Measurements from ENCODE around the gene LRP11. TPM values are rescaled to one million over a fixed set of nuclear protein-coding genes. Genes with fewer than 3 reads are reported as not detected.
A peak's percentile ranks its signal among the peaks of the same experiment; 100 is the strongest.

The LRP11 gene
- polyA plus RNA-seq, 4 donors: 2.2 to 32.1 (median 19.7) TPM; not detected in 1

DNA sequence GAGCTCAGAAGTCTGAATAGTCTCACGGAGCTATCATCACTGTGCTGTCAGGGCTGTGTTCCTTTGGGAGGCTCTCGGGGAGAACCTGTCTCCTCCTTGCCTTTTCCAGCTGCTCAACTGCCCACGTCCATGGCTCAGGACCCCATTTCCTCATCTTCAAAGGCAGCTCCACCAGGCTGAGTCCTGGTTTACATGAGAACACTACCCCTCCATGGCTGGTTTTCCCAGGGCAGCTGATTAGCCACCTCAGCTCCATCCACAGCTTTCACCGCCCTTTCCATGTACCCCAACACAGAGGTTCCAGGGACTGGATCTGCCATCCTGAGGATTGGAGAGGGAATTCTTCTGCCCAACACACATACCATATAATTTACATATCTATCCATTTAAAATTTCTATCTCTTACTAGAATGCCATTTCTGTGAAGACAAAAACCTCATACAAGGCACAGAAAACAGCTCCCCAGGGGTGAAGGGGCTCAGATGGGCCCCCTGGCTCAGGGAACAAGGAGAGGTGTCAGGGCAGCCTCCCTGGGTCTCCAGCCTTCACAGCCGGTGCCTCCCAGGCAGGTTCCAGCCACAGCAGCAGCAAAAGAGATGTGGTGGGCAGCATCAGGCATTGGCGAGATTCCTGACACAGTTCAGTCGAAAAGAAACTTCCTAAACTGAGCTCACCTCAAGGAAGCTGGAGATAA lies 35.9 kb upstream of the LRP11 start:
- H3K4me1 ChIP-seq (ENCODE audit: control insufficient read depth in 3 of 3, insufficient read depth in 2 of 3, low read depth in 1 of 3, low read length in 2 of 3): peaks cover 3 to 7% (median 6%) of the 10 kb centered on the region in 3 donors
- FAIRE-seq (no peak), DNase-seq (no peak)
- no peaks in the 10 kb centered on the region for H3K9me3 ChIP-seq (ENCODE audit: control insufficient read depth in 2 of 2, insufficient read depth in 1 of 2, low read depth in 1 of 2, low read length in 1 of 2)
- no peak overlapping the region for H3K4me3 ChIP-seq (ENCODE audit: low read depth in 1 of 3, low read length in 3 of 3)
- H3K36me3 ChIP-seq (ENCODE audit: control insufficient read depth in 3 of 3, insufficient read depth in 2 of 3, low read depth in 1 of 3, low read length in 3 of 3): no peaks in the 10 kb centered on the region
- 86 to 91% (median 87%) methylated on average over 7 of the region's 7 CpGs for WGBS, 3 donors
- H3K27me3 ChIP-seq (ENCODE audit: control insufficient read depth in 3 of 3, insufficient read depth in 3 of 3, low read length in 3 of 3): no peaks in the 10 kb centered on the region
- H3K27ac ChIP-seq (ENCODE audit: low read depth in 1 of 3, low read length in 2 of 3): no peak overlapping the region

DNA sequence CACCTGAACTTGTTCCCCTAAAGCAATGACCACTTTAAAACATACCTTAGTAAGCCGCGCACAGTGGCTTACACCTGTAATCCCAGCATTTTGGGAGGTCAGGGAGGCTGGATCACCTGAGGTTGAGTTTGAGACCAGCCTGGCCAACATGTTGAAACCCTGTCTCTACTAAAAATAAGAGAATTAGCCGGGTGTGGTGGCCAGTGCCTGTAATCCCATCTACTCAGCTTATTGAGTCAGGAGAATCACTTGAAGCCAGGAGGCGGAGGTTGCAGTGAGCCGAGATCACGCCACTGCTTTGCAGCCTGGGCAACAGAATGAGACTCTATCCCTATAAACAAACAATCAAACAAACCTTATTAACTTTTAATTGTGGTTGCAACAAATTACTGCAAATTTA lies 35.3 kb upstream of the LRP11 start:
- FAIRE-seq (no peak), DNase-seq (no peak)
- Histone ChIP-seq H3K9me3 (ENCODE audit: control insufficient read depth in 2 of 2, insufficient read depth in 1 of 2, low read depth in 1 of 2, low read length in 1 of 2) (no peaks in the 10 kb centered on the region), H3K27me3 (ENCODE audit: control insufficient read depth in 3 of 3, insufficient read depth in 3 of 3, low read length in 3 of 3) (no peaks in the 10 kb centered on the region), H3K4me3 (ENCODE audit: low read depth in 1 of 3, low read length in 3 of 3) (no peak overlapping the region), H3K27ac (ENCODE audit: low read depth in 1 of 3, low read length in 2 of 3) (no peak overlapping the region), H3K36me3 (ENCODE audit: control insufficient read depth in 3 of 3, insufficient read depth in 2 of 3, low read depth in 1 of 3, low read length in 3 of 3) (no peaks in the 10 kb centered on the region), H3K4me1 (ENCODE audit: control insufficient read depth in 3 of 3, insufficient read depth in 2 of 3, low read depth in 1 of 3, low read length in 2 of 3) (peaks cover 3 to 9% (median 6%) of the 10 kb centered on the region in 3 donors)
- WGBS, 3 donors: 89 to 96% (median 95%) methylated on average over 6 of the region's 6 CpGs

DNA sequence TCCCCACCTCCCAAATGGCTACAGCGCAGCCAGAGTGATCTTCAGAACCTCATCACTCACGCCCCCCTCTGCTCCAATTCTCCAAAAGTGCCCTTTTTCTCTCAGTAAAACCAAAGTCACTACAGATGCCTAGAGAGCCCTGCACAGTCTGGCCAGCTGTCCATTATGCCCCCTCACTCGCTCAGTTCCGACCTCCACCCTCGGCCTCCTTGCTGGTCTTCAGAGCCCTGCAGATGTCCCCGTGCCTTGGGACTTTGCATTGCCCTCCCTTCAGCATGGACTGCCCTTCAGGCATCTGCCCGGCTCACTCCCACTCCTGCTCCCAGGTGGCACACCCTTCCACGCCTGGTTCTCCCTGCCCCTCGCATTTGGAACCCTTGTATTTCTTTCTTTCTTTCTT lies 34.8 kb upstream of the LRP11 start:
- no peak for FAIRE-seq
- Histone ChIP-seq H3K36me3 (ENCODE audit: control insufficient read depth in 3 of 3, insufficient read depth in 2 of 3, low read depth in 1 of 3, low read length in 3 of 3) (no peaks in the 10 kb centered on the region), H3K27me3 (ENCODE audit: control insufficient read depth in 3 of 3, insufficient read depth in 3 of 3, low read length in 3 of 3) (no peaks in the 10 kb centered on the region), H3K9me3 (ENCODE audit: control insufficient read depth in 2 of 2, insufficient read depth in 1 of 2, low read depth in 1 of 2, low read length in 1 of 2) (no peaks in the 10 kb centered on the region), H3K4me1 (ENCODE audit: control insufficient read depth in 3 of 3, insufficient read depth in 2 of 3, low read depth in 1 of 3, low read length in 2 of 3) (peaks cover 3 to 9% (median 6%) of the 10 kb centered on the region in 3 donors), H3K27ac (ENCODE audit: low read depth in 1 of 3, low read length in 2 of 3) (no peak overlapping the region), H3K4me3 (ENCODE audit: low read depth in 1 of 3, low read length in 3 of 3) (no peak overlapping the region)
- WGBS, 3 donors: 93 to 95% (median 94%) methylated on average over 9 of the region's 9 CpGs
- no peak for DNase-seq

DNA sequence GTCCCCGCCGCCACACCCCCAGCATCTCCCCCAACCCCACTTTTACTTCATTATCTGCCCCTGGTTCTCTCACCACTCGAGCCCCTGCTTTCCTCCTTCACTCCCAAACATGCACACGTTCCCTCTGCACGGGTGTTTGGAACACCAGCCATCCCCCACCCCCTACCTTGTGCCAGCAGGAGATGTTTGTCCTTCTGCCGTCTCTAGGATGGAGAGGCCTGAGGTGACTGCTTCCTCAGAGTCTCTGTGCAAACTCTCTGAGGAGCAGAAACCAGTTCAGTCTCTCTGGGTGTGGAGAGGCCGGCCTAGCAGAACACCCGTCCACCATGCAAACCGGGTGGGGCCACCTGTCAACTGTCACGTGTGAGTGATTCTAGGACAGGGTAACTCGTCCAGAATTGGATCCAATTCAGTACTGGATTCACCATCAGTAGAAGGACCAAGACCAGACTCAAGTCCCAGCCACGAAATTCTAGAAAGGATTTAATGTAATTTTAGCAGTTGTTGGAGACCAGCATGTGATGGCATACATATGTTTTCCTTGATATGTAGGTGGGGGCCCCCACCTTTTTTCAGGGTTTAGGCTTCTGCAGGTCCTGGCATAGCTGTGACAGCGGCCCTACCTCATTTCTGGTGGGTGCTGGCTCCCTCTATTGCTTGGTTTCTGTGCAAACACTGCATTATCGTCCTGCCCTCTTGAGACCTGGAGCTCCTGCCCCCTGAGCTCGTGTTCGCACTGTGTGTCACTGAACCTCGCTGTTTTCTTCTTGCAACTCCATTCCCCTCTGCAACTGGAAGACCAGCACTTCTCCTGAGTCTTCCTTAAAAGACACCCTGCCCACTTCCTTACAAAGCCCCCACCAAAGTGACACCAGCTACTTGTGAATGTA lies 33.9 kb upstream of the LRP11 start, which contains the start of gene RAET1E:
TSS of gene RAET1E (minus strand) at position 259 of the 890 bp plus-strand sequence. CDS start 7,212 bp downstream, outside the sequence.
- whole genome bisulfite sequencing, 3 donors: 69 to 75% (median 71%) methylated on average over 15 to 17 of the region's 17 CpGs
- Histone ChIP-seq H3K9me3 (ENCODE audit: control insufficient read depth in 2 of 2, insufficient read depth in 1 of 2, low read depth in 1 of 2, low read length in 1 of 2) (no peaks in the 10 kb centered on the region), H3K36me3 (ENCODE audit: control insufficient read depth in 3 of 3, insufficient read depth in 2 of 3, low read depth in 1 of 3, low read length in 3 of 3) (no peaks in the 10 kb centered on the region), H3K27ac (ENCODE audit: low read depth in 1 of 3, low read length in 2 of 3) (peak within 1 kb of the TSS; percentile 52 to 85 (median 54)), H3K4me3 (ENCODE audit: low read depth in 1 of 3, low read length in 3 of 3) (peak within 1 kb of the TSS in 1 of 3 donors; percentile 26), H3K27me3 (ENCODE audit: control insufficient read depth in 3 of 3, insufficient read depth in 3 of 3, low read length in 3 of 3) (no peaks in the 10 kb centered on the region), H3K4me1 (ENCODE audit: control insufficient read depth in 3 of 3, insufficient read depth in 2 of 3, low read depth in 1 of 3, low read length in 2 of 3) (peaks cover 3 to 9% (median 6%) of the 10 kb centered on the region in 3 donors)
- FAIRE-seq (no peak), DNase-seq (no peak)

DNA sequence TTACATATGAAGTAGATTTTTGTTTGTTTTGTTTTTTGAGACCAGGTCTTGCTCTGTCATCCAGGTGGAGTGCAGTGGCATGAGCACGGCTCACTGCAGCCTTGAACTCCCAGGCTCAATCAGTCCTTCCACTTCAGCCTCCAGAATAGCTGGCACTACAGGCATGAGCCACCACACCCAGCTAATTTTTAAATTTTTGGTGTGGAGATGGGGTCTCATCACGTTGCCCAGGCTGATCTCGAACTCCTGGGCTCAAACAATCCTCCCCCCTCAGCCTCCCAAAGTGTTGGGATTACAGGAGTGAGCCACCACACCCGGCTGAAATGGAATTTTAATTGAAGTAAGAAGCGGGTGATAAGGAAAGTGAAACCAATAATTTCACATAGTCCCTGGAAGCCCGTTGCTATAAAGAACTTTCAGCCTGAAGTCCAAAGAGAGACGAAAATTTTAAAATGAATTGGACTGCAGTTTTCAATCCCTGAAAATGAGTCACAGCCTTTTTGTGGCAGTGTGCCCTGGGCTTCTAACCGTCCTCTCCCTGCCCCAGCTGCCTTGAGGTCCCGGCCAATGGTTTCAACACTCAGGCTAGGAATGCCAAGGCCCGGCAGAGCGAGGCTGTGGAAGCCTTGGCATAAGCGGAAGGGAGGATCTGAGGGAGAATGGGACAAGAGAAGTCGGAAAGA lies 33.0 kb upstream of the LRP11 start:
- H3K27ac ChIP-seq (ENCODE audit: low read depth in 1 of 3, low read length in 2 of 3): peak overlapping the region; percentile 52 to 85 (median 54)
- H3K4me3 ChIP-seq (ENCODE audit: low read depth in 1 of 3, low read length in 3 of 3): peak overlapping the region in 1 of 3 donors; percentile 26
- H3K9me3 ChIP-seq (ENCODE audit: control insufficient read depth in 2 of 2, insufficient read depth in 1 of 2, low read depth in 1 of 2, low read length in 1 of 2): no peaks in the 10 kb centered on the region
- no peaks in the 10 kb centered on the region for H3K36me3 ChIP-seq (ENCODE audit: control insufficient read depth in 3 of 3, insufficient read depth in 2 of 3, low read depth in 1 of 3, low read length in 3 of 3)
- no peaks in the 10 kb centered on the region for H3K27me3 ChIP-seq (ENCODE audit: control insufficient read depth in 3 of 3, insufficient read depth in 3 of 3, low read length in 3 of 3)
- peak; percentile 53 to 87 for DNase-seq
- WGBS, 3 donors: 11 to 35% (median 29%) methylated on average over 13 of the region's 13 CpGs
- H3K4me1 ChIP-seq (ENCODE audit: control insufficient read depth in 3 of 3, insufficient read depth in 2 of 3, low read depth in 1 of 3, low read length in 2 of 3): peaks cover 3 to 9% (median 6%) of the 10 kb centered on the region in 3 donors
- FAIRE-seq: no peak

DNA sequence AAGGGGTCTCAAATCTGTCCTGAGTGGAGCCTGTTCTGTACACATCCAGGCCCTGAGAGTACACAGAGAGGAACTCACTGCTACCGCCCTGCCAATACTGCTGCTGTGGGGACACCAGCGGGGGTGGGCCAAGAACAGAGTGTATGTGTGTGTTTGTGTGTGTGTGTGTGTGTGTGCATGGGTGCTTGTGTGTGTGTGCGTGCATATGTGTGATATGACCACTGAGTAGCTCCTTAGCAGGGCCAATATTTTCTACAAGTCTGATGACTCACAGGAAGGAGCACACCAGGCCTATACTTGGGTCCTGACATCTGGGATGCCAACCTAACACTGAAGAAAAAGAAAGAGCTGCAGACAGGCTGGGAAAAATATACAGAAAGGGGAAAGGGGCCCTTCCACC lies 32.3 kb upstream of the LRP11 start:
- Histone ChIP-seq H3K9me3 (ENCODE audit: control insufficient read depth in 2 of 2, insufficient read depth in 1 of 2, low read depth in 1 of 2, low read length in 1 of 2) (no peaks in the 10 kb centered on the region), H3K36me3 (ENCODE audit: control insufficient read depth in 3 of 3, insufficient read depth in 2 of 3, low read depth in 1 of 3, low read length in 3 of 3) (no peaks in the 10 kb centered on the region), H3K4me1 (ENCODE audit: control insufficient read depth in 3 of 3, insufficient read depth in 2 of 3, low read depth in 1 of 3, low read length in 2 of 3) (peaks cover 3 to 9% (median 6%) of the 10 kb centered on the region in 3 donors), H3K4me3 (ENCODE audit: low read depth in 1 of 3, low read length in 3 of 3) (no peak overlapping the region), H3K27ac (ENCODE audit: low read depth in 1 of 3, low read length in 2 of 3) (peak overlapping the region in 1 of 3 donors; percentile 52), H3K27me3 (ENCODE audit: control insufficient read depth in 3 of 3, insufficient read depth in 3 of 3, low read length in 3 of 3) (no peaks in the 10 kb centered on the region)
- 85 to 90% (median 89%) methylated on average over 3 of the region's 3 CpGs for WGBS, 3 donors
- no peak for FAIRE-seq
- DNase-seq: no peak

DNA sequence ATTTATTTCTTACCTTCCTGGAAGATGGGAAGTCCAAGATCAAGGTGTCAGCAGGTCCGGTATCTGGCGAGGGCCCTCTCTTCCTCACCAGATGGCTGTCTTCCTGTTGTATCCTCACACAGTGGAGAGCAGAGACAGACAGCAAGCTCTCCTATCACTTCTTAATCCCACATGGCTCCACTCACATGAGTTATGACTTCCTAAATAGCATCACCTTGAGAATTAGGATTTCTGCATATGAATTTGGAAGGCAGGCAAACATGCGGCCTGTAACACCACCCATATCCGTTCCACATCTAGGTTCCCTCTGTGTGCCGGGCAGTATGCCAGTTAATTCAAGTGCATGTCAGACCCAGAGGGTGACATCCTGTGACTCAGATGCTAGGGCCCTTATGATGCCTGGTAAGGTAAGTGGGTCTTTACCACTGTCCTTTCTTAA lies 31.7 kb upstream of the LRP11 start:
- DNase-seq (no peak), FAIRE-seq (no peak)
- Histone ChIP-seq H3K27ac (ENCODE audit: low read depth in 1 of 3, low read length in 2 of 3) (peak overlapping the region in 1 of 3 donors; percentile 52), H3K4me1 (ENCODE audit: control insufficient read depth in 3 of 3, insufficient read depth in 2 of 3, low read depth in 1 of 3, low read length in 2 of 3) (peaks cover 3 to 9% (median 6%) of the 10 kb centered on the region in 3 donors), H3K4me3 (ENCODE audit: low read depth in 1 of 3, low read length in 3 of 3) (no peak overlapping the region), H3K9me3 (ENCODE audit: control insufficient read depth in 2 of 2, insufficient read depth in 1 of 2, low read depth in 1 of 2, low read length in 1 of 2) (no peaks in the 10 kb centered on the region), H3K36me3 (ENCODE audit: control insufficient read depth in 3 of 3, insufficient read depth in 2 of 3, low read depth in 1 of 3, low read length in 3 of 3) (no peaks in the 10 kb centered on the region), H3K27me3 (ENCODE audit: control insufficient read depth in 3 of 3, insufficient read depth in 3 of 3, low read length in 3 of 3) (no peaks in the 10 kb centered on the region)
- 49 to 81% (median 64%) methylated on average over 5 of the region's 5 CpGs for WGBS, 3 donors

DNA sequence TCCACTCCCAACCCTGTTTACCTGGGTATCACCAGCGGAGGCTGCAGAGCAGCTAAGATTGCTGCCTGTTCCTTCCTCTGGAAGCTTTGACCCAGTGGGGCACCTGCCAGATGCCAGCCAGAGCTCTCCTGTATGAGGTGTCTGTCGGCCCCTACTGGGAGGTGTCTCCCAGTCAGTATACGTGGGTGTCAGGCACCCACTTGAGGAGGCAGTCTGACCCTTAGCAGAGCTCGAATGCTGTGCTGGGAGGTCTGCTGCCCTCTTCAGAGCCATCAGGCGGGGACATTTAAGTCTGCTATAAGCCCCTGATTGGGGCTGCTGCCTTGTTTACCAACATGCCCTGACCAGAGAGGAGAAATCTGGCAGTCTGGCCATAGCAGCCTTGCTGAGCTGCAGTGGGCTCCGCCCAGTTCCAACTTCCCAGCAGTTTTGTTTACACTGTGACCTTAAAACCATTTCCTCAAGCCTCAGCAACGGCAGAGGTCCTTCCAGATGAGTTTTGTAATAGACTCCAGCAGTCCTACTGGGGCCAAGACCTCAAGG lies 31.0 kb upstream of the LRP11 start:
- no peaks in the 10 kb centered on the region for H3K27me3 ChIP-seq (ENCODE audit: control insufficient read depth in 3 of 3, insufficient read depth in 3 of 3, low read length in 3 of 3)
- H3K9me3 ChIP-seq (ENCODE audit: control insufficient read depth in 2 of 2, insufficient read depth in 1 of 2, low read depth in 1 of 2, low read length in 1 of 2): no peaks in the 10 kb centered on the region
- WGBS, 3 donors: 12 to 32% (median 31%) methylated on average over 7 of the region's 7 CpGs
- FAIRE-seq (no peak), DNase-seq (peak; percentile 46 to 71)
- peaks cover 3 to 9% (median 6%) of the 10 kb centered on the region in 3 donors for H3K4me1 ChIP-seq (ENCODE audit: control insufficient read depth in 3 of 3, insufficient read depth in 2 of 3, low read depth in 1 of 3, low read length in 2 of 3)
- H3K36me3 ChIP-seq (ENCODE audit: control insufficient read depth in 3 of 3, insufficient read depth in 2 of 3, low read depth in 1 of 3, low read length in 3 of 3): no peaks in the 10 kb centered on the region
- H3K27ac ChIP-seq (ENCODE audit: low read depth in 1 of 3, low read length in 2 of 3): peak overlapping the region in 1 of 3 donors; percentile 63
- H3K4me3 ChIP-seq (ENCODE audit: low read depth in 1 of 3, low read length in 3 of 3): no peak overlapping the region

Data from small intestine (tissue), 7 donors.